ENCODE data around the gene SERPINB6.
"Not testable (repeated sequence)": the region's sequence is repeated elsewhere in the genome, so short reads cannot be mapped to it uniquely, and the experiment has no call there.

The SERPINB6 gene

GRCh38 chr6:2903411-2904185 lies 67.8 kb downstream of the SERPINB6 start:
- DNase-seq = not testable (repeated sequence)

GRCh38 chr6:2901645-2902502 lies 69.5 kb downstream of the SERPINB6 start:
- DNase-seq = not testable (repeated sequence)

- DNase-seq = no peak
These were observed 70.3 kb downstream of the SERPINB6 start for GRCh38 chr6:2900821-2901644.

GRCh38 chr6:2900221-2900807 lies 71.1 kb downstream of the SERPINB6 start:
- DNase-seq = no peak

GRCh38 chr6:2899596-2899995 lies 71.8 kb downstream of the SERPINB6 start:
- DNase-seq = no peak
